ENCODE data around the gene GPX7. TPM values are rescaled to one million over a fixed set of nuclear protein-coding genes. Genes with fewer than 3 reads are reported as not detected.

Gene GPX7
- total RNA-seq, 4 donors from 2014 or later = 1.7 to 13.0 (median 6.6) TPM

- H3K4me1 ChIP-seq = no peaks in the 10 kb centered on the region
- ATAC-seq (no peak), DNase-seq (no peak)
- H3K27me3 ChIP-seq = no peaks in the 10 kb centered on the region
- H3K9me3 ChIP-seq = no peaks in the 10 kb centered on the region
- no peak overlapping the region for H3K27ac ChIP-seq
- H3K4me3 ChIP-seq = no peak overlapping the region
- H3K36me3 ChIP-seq = no peaks in the 10 kb centered on the region
- TF ChIP-seq POLR2A (IDR thresholded peaks at IDR 0.05) = no peak
- no peak for TF ChIP-seq CTCF (IDR thresholded peaks at IDR 0.05 in 4 of 5, conservative IDR thresholded peaks at IDR 0.05 in 1 of 5)
- in situ Hi-C loops (cut with MboI; ENCODE audit: low sequenced_read_pairs in 4 of 4) (no loop called here), intact Hi-C loops (cut with DNase I; ENCODE audit: low total_unique reads) (no loop called here)
Observed at GRCh38 chr1:52614671-52615070, 12.5 kb downstream of the GPX7 start.

- H3K4me3 ChIP-seq = no peak overlapping the region
- intact Hi-C loops (cut with DNase I; ENCODE audit: low total_unique reads) (no loop called here), in situ Hi-C loops (cut with MboI; ENCODE audit: low sequenced_read_pairs in 4 of 4) (no loop called here)
- DNase-seq (no peak), ATAC-seq (no peak)
- H3K36me3 ChIP-seq = no peaks in the 10 kb centered on the region
- no peaks in the 10 kb centered on the region for H3K4me1 ChIP-seq
- H3K9me3 ChIP-seq = no peaks in the 10 kb centered on the region
- TF ChIP-seq CTCF (IDR thresholded peaks at IDR 0.05 in 4 of 5, conservative IDR thresholded peaks at IDR 0.05 in 1 of 5) (no peak), POLR2A (IDR thresholded peaks at IDR 0.05) (no peak)
- H3K27me3 ChIP-seq = no peaks in the 10 kb centered on the region
- no peak overlapping the region for H3K27ac ChIP-seq
Observed at GRCh38 chr1:52615489-52616042, 13.4 kb downstream of the GPX7 start.

GRCh38 chr1:52621950-52622349, 19.8 kb downstream of the GPX7 start:
- H3K27me3 ChIP-seq = no peaks in the 10 kb centered on the region
- TF ChIP-seq CTCF (IDR thresholded peaks at IDR 0.05 in 4 of 5, conservative IDR thresholded peaks at IDR 0.05 in 1 of 5) (no peak), POLR2A (IDR thresholded peaks at IDR 0.05) (no peak)
- H3K4me1 ChIP-seq = no peaks in the 10 kb centered on the region
- H3K9me3 ChIP-seq = peaks cover 0 to 13% (median 0%) of the 10 kb centered on the region in 3 donors
- no peak for ATAC-seq
- no peaks in the 10 kb centered on the region for H3K36me3 ChIP-seq
- no peak for DNase-seq
- in situ Hi-C loops (cut with MboI; ENCODE audit: low sequenced_read_pairs in 4 of 4) = no loop called here
- no peak overlapping the region for H3K4me3 ChIP-seq
- intact Hi-C loops (cut with DNase I; ENCODE audit: low total_unique reads) = no loop called here
- H3K27ac ChIP-seq = no peak overlapping the region

- in situ Hi-C loops (cut with MboI; ENCODE audit: low sequenced_read_pairs in 4 of 4) = no loop called here
- DNase-seq = no peak
- Histone ChIP-seq H3K9me3 (peaks cover 0 to 13% (median 0%) of the 10 kb centered on the region in 3 donors), H3K27ac (no peak overlapping the region), H3K27me3 (no peaks in the 10 kb centered on the region), H3K4me3 (no peak overlapping the region), H3K36me3 (no peaks in the 10 kb centered on the region), H3K4me1 (no peaks in the 10 kb centered on the region)
- no peak for ATAC-seq
- intact Hi-C loops (cut with DNase I; ENCODE audit: low total_unique reads) = no loop called here
- TF ChIP-seq CTCF (IDR thresholded peaks at IDR 0.05 in 4 of 5, conservative IDR thresholded peaks at IDR 0.05 in 1 of 5) (no peak), POLR2A (IDR thresholded peaks at IDR 0.05) (no peak)
Observed at GRCh38 chr1:52623812-52624211, 21.6 kb downstream of the GPX7 start.

- in situ Hi-C loops (cut with MboI; ENCODE audit: low sequenced_read_pairs in 4 of 4) = no loop called here
- no peak for TF ChIP-seq POLR2A (IDR thresholded peaks at IDR 0.05)
- no peak for TF ChIP-seq CTCF (IDR thresholded peaks at IDR 0.05 in 4 of 5, conservative IDR thresholded peaks at IDR 0.05 in 1 of 5)
- peaks cover 0 to 5% (median 0%) of the 10 kb centered on the region in 3 donors for H3K9me3 ChIP-seq
- H3K27me3 ChIP-seq = no peaks in the 10 kb centered on the region
- intact Hi-C loops (cut with DNase I; ENCODE audit: low total_unique reads) = no loop called here
- DNase-seq (no peak), ATAC-seq (no peak)
- H3K4me3 ChIP-seq = no peak overlapping the region
- no peaks in the 10 kb centered on the region for H3K36me3 ChIP-seq
- no peak overlapping the region for H3K27ac ChIP-seq
- H3K4me1 ChIP-seq = peaks cover 0 to 6% of the 10 kb centered on the region in 2 donors
Observed at GRCh38 chr1:52627028-52627427, 24.9 kb downstream of the GPX7 start.
